ENCODE data around the gene AP1G2. TPM values are rescaled to one million over a fixed set of nuclear protein-coding genes. Genes with fewer than 3 reads are reported as not detected.

Gene AP1G2
- total and polyA plus RNA-seq, 2 donors (not counting 1 experiment from before 2014, with no cell fraction given), result 648 to 1,185 TPM

- peaks cover 6% of the 10 kb centered on the region for H3K79me2 ChIP-seq (ENCODE audit: control insufficient read depth, insufficient read depth, low read length)
- H2AFZ ChIP-seq (ENCODE audit: insufficient read depth, low read depth, low read length, poor library complexity, severe bottlenecking), result no peak overlapping the region
- CTCF ChIA-PET, result interaction anchor here (0.9 to 1.3 kb wide), 3 partner anchors 8 to 10 kb away, joined by 3 to 6 read pairs (median 3); no protein-coding TSS in a partner anchor
- Mint-ChIP-seq H3K27me3 (no peaks in the 10 kb centered on the region), H3K4me1 (peaks cover 10% of the 10 kb centered on the region), H3K27ac (no peak overlapping the region), H3K4me3 (no peak overlapping the region), H3K9me3 (ENCODE audit: insufficient read depth) (no peaks in the 10 kb centered on the region)
- H3K36me3 ChIP-seq (replicated peaks in 1 of 2; ENCODE audit: control extremely low read depth in 1 of 2, control insufficient read depth in 1 of 2, extremely low read depth in 1 of 2, insufficient read depth in 2 of 2, low read length in 1 of 2), result no peaks in the 10 kb centered on the region
- H4K20me1 ChIP-seq (ENCODE audit: control insufficient read depth, insufficient read depth, low read length, poor library complexity, severe bottlenecking), result no peaks in the 10 kb centered on the region
- no peak for DNase-seq
- intact Hi-C loops (cut with micrococcal nuclease), result no loop called here
- no peak for TF ChIP-seq EZH2 (IDR thresholded peaks at IDR 0.05; ENCODE audit: borderline replicate concordance, insufficient read depth, low read depth, low read length, poor library complexity, severe bottlenecking)
- TF ChIP-seq, protein P1, sequence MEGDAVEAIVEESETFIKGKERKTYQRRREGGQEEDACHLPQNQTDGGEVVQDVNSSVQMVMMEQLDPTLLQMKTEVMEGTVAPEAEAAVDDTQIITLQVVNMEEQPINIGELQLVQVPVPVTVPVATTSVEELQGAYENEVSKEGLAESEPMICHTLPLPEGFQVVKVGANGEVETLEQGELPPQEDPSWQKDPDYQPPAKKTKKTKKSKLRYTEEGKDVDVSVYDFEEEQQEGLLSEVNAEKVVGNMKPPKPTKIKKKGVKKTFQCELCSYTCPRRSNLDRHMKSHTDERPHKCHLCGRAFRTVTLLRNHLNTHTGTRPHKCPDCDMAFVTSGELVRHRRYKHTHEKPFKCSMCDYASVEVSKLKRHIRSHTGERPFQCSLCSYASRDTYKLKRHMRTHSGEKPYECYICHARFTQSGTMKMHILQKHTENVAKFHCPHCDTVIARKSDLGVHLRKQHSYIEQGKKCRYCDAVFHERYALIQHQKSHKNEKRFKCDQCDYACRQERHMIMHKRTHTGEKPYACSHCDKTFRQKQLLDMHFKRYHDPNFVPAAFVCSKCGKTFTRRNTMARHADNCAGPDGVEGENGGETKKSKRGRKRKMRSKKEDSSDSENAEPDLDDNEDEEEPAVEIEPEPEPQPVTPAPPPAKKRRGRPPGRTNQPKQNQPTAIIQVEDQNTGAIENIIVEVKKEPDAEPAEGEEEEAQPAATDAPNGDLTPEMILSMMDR (IDR thresholded peaks at IDR 0.05), result no peak
- H3K27ac ChIP-seq (ENCODE audit: low read length in 2 of 2), result no peak overlapping the region
- H3K9ac ChIP-seq (ENCODE audit: low read length), result no peak overlapping the region
- no peak for ATAC-seq (ENCODE audit: low read depth)
- H3K27me3 ChIP-seq (replicated peaks in 1 of 4; ENCODE audit: control extremely low read depth in 1 of 4, control insufficient read depth in 3 of 4, insufficient read depth in 4 of 4, low read length in 3 of 4), result peaks cover 0 to 16% (median 7%) of the 10 kb centered on the region in 4 experiments
- no peak overlapping the region for H3K4me3 ChIP-seq (ENCODE audit: control extremely low read depth in 1 of 5, extremely low read depth in 1 of 5, insufficient read depth in 1 of 5, low read depth in 2 of 5, low read length in 4 of 5)
- 88% methylated on average over 17 of the region's 18 CpGs for WGBS (ENCODE audit: insufficient coverage)
- POLR2A ChIA-PET, result no interaction called here
- no peaks in the 10 kb centered on the region for H3K9me3 ChIP-seq (ENCODE audit: control extremely low read depth in 1 of 3, control insufficient read depth in 2 of 3, insufficient read depth in 1 of 3, low read length in 2 of 3)
- no peak overlapping the region for H3K4me2 ChIP-seq (replicated peaks; ENCODE audit: low read depth, low read length, poor library complexity, severe bottlenecking)
- H3K4me1 ChIP-seq (ENCODE audit: control insufficient read depth in 2 of 2, insufficient read depth in 2 of 2, low read length in 2 of 2), result peaks cover 12 to 15% of the 10 kb centered on the region in 2 donors
Observed at GRCh38 chr14:23548351-23549318, 19.0 kb downstream of the AP1G2 start.

GRCh38 chr14:23547924-23548323, 19.7 kb downstream of the AP1G2 start:
- 94% methylated on average over 1 of the region's 2 CpGs for WGBS (ENCODE audit: insufficient coverage)
- DNase-seq (no peak), ATAC-seq (ENCODE audit: low read depth) (no peak)
- CTCF ChIA-PET, result no interaction called here
- Histone ChIP-seq H3K27me3 (replicated peaks in 1 of 4; ENCODE audit: control extremely low read depth in 1 of 4, control insufficient read depth in 3 of 4, insufficient read depth in 4 of 4, low read length in 3 of 4) (peaks cover 0 to 16% (median 7%) of the 10 kb centered on the region in 4 experiments), H3K79me2 (ENCODE audit: control insufficient read depth, insufficient read depth, low read length) (peaks cover 6% of the 10 kb centered on the region), H3K4me2 (replicated peaks; ENCODE audit: low read depth, low read length, poor library complexity, severe bottlenecking) (no peak overlapping the region), H3K9ac (ENCODE audit: low read length) (no peak overlapping the region), H3K4me1 (ENCODE audit: control insufficient read depth in 2 of 2, insufficient read depth in 2 of 2, low read length in 2 of 2) (peaks cover 12 to 15% of the 10 kb centered on the region in 2 donors), H3K27ac (ENCODE audit: low read length in 2 of 2) (no peak overlapping the region), H3K9me3 (ENCODE audit: control extremely low read depth in 1 of 3, control insufficient read depth in 2 of 3, insufficient read depth in 1 of 3, low read length in 2 of 3) (no peaks in the 10 kb centered on the region), H2AFZ (ENCODE audit: insufficient read depth, low read depth, low read length, poor library complexity, severe bottlenecking) (no peak overlapping the region), H3K36me3 (replicated peaks in 1 of 2; ENCODE audit: control extremely low read depth in 1 of 2, control insufficient read depth in 1 of 2, extremely low read depth in 1 of 2, insufficient read depth in 2 of 2, low read length in 1 of 2) (no peaks in the 10 kb centered on the region), H4K20me1 (ENCODE audit: control insufficient read depth, insufficient read depth, low read length, poor library complexity, severe bottlenecking) (no peaks in the 10 kb centered on the region), H3K4me3 (ENCODE audit: control extremely low read depth in 1 of 5, extremely low read depth in 1 of 5, insufficient read depth in 1 of 5, low read depth in 2 of 5, low read length in 4 of 5) (no peak overlapping the region)
- Mint-ChIP-seq H3K27me3 (no peaks in the 10 kb centered on the region), H3K27ac (no peak overlapping the region), H3K4me3 (no peak overlapping the region), H3K4me1 (peaks cover 10% of the 10 kb centered on the region), H3K9me3 (ENCODE audit: insufficient read depth) (no peaks in the 10 kb centered on the region)
- TF ChIP-seq, protein P1 (IDR thresholded peaks at IDR 0.05), result no peak
- no peak for TF ChIP-seq EZH2 (IDR thresholded peaks at IDR 0.05; ENCODE audit: borderline replicate concordance, insufficient read depth, low read depth, low read length, poor library complexity, severe bottlenecking)
- intact Hi-C loops (cut with micrococcal nuclease), result no loop called here
- POLR2A ChIA-PET, result no interaction called here
